Right atrium auricular region (tissue), 2 donors: ENCODE data around the gene PCDH7. TPM values are rescaled to one million over a fixed set of nuclear protein-coding genes. Genes with fewer than 3 reads are reported as not detected.

Source experiments
- DNase-seq: peaks from one replicate; pipeline ENCODE4 v3.0.0-alpha.2; 2019; ENCODE audit warnings: low spot score
- H3K27ac ChIP-seq, 2 donors: fragments of 200-600 bp; sonication (generic); 1 replicate in 1 of 2; 2 replicates in 1 of 2; pipeline ENCODE4 v1.5.1; 2016 to 2019
- H3K27me3 ChIP-seq, 2 donors: fragments of 200-600 bp; sonication (generic); one replicate each; pipeline versions ENCODE4 v1.5.1 to v1.6.0; 2017 to 2019
- H3K36me3 ChIP-seq: fragments of 200-600 bp; sonication (generic); one replicate; pipeline ENCODE4 v1.5.1; 2016
- H3K4me1 ChIP-seq, 2 donors: fragments of 200-600 bp; sonication (generic); one replicate each; pipeline versions ENCODE4 v1.5.1 to v1.6.0; 2017 to 2019
- H3K4me3 ChIP-seq, 2 donors: fragments of 200-600 bp; sonication (generic); 1 replicate in 1 of 2; 2 replicates in 1 of 2; pipeline ENCODE4 v1.5.1; 2017 to 2019; ENCODE audit warnings: mild to moderate bottlenecking in 1 of 2, moderate library complexity in 1 of 2
- H3K9me3 ChIP-seq, 2 donors: fragments of 200-600 bp; sonication (generic); one replicate each; pipeline ENCODE4 v1.5.1; 2019
- total RNA-seq, 2 donors: library from RNA; depleted of rRNA; stranded (reverse); fragments of >200 nt; gene quantifications; one replicate each; pipeline ENCODE4 v1.1.0, GENCODE V29; 2016
- TF ChIP-seq, protein P1 (sequence below), 2 donors: fragments of 200-600 bp; sonication (generic); IDR thresholded peaks; one replicate each; pipeline ENCODE4 v1.5.1; 2019; ENCODE audit warnings: antibody characterized with exemption in 2 of 2

Gene PCDH7
- total RNA-seq, 2 donors from 2014 or later = 6.6 to 16.8 TPM

DNA sequence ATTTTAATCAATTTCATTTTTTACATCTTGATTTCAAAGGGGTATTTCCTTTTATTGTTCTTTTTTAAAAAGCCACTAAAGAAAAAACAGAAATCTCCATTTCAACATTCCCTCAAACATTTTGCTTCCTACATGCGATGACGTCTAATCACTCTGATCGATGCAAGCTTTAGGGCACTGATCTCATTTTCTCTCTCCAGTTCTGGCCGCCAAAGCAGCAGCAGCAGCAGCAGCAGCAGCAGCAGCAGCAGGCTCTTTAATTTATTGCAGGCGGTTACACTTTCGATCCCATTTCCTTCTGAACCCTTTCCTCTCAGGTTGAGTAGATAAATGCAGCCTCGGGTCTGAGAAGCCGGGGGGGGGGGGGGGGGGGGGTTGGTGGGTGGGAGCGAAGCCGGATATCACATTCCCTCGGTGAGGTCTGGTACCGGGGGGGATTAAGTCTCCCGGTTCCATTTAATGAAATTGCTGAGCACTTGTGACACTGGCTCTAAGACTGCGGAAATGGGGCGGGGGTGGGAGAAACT is 3.4 kb upstream of the PCDH7 start:
- TF ChIP-seq, protein P1, sequence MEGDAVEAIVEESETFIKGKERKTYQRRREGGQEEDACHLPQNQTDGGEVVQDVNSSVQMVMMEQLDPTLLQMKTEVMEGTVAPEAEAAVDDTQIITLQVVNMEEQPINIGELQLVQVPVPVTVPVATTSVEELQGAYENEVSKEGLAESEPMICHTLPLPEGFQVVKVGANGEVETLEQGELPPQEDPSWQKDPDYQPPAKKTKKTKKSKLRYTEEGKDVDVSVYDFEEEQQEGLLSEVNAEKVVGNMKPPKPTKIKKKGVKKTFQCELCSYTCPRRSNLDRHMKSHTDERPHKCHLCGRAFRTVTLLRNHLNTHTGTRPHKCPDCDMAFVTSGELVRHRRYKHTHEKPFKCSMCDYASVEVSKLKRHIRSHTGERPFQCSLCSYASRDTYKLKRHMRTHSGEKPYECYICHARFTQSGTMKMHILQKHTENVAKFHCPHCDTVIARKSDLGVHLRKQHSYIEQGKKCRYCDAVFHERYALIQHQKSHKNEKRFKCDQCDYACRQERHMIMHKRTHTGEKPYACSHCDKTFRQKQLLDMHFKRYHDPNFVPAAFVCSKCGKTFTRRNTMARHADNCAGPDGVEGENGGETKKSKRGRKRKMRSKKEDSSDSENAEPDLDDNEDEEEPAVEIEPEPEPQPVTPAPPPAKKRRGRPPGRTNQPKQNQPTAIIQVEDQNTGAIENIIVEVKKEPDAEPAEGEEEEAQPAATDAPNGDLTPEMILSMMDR (IDR thresholded peaks at IDR 0.05) = no peak
- no peaks in the 10 kb centered on the region for H3K36me3 ChIP-seq
- H3K4me1 ChIP-seq = peaks cover 0 to 44% of the 10 kb centered on the region in 2 donors
- peaks cover 7 to 8% of the 10 kb centered on the region in 2 donors for H3K27me3 ChIP-seq
- peak overlapping the region; percentile 30 to 53 for H3K4me3 ChIP-seq
- no peak overlapping the region for H3K27ac ChIP-seq
- DNase-seq = no peak
- H3K9me3 ChIP-seq = no peaks in the 10 kb centered on the region

DNA sequence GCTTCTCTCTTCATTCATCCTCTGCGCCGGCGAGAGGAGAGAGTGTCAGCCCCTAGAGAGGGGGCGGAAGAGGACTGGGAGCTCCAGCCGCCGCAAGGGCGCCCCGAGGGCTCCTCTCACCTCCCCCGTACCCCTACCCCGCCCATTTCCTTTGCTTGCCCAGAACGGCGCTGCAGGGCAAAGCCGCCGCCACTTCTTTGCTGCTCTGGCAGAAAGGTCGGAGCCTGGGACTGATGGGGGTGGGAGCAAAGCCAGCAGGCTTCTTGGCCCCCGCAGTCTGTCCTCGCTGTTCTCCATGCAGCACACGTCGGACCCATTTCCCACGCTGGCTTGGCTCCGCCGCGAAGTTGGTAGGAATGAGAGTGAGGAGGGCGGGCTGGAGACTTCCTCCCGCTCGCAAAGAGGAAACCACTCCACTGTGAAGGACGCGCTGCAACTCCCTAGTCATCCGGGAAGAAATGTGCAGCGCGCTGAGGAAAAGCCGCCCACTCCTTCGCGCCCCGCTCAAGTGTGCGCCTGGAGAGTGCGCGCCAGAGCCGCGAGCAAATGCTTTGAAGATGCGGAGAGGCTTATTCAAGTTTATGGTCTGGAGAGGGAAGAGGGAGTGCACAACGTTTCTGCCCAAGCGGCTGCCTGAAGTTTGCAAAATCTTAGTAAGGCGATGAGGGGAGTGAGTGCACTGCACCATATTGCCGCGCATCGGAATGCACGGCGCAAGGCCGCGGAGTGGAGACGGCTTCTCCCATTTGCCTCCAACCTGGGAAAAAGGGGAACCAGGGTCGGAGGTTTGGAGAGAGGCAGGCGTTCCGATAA is 2.8 kb upstream of the PCDH7 start:
- peak overlapping the region; percentile 30 to 53 for H3K4me3 ChIP-seq
- TF ChIP-seq, protein P1 (IDR thresholded peaks at IDR 0.05) = no peak
- H3K4me1 ChIP-seq = peaks cover 0 to 44% of the 10 kb centered on the region in 2 donors
- DNase-seq = no peak
- H3K36me3 ChIP-seq = no peaks in the 10 kb centered on the region
- H3K27ac ChIP-seq = no peak overlapping the region
- peaks cover 8 to 12% of the 10 kb centered on the region in 2 donors for H3K27me3 ChIP-seq
- H3K9me3 ChIP-seq = no peaks in the 10 kb centered on the region

DNA sequence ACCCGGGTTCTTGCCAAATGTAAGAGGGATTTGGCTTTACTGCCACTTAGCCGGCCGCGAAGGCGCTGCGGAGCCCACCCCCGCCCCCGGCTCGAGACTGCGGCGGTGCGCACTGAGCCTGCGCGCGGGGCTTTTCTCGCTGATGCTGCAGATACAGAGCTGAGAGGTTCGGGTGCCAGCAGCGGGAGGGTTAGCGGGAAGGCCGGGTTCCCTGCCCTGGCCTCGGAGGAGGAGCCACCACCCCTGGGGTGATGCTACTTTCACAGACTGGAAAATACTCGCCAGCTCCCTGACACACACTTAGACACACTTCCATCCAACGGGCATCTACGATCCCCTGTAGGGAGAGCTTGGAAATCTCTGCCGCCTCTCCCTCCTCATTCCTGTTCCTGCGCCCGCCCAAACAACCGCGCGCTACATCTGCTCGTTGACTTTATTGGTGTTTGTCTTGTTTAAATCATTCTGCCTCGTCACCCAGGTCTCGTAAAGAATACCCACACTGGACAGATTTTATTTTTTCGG is 2.1 kb upstream of the PCDH7 start:
- H3K27me3 ChIP-seq = peaks cover 8 to 18% of the 10 kb centered on the region in 2 donors
- H3K27ac ChIP-seq = no peak overlapping the region
- DNase-seq = no peak
- no peaks in the 10 kb centered on the region for H3K9me3 ChIP-seq
- TF ChIP-seq, protein P1 (IDR thresholded peaks at IDR 0.05) = no peak
- peaks cover 0 to 44% of the 10 kb centered on the region in 2 donors for H3K4me1 ChIP-seq
- peak overlapping the region; percentile 30 to 53 for H3K4me3 ChIP-seq
- H3K36me3 ChIP-seq = no peaks in the 10 kb centered on the region

DNA sequence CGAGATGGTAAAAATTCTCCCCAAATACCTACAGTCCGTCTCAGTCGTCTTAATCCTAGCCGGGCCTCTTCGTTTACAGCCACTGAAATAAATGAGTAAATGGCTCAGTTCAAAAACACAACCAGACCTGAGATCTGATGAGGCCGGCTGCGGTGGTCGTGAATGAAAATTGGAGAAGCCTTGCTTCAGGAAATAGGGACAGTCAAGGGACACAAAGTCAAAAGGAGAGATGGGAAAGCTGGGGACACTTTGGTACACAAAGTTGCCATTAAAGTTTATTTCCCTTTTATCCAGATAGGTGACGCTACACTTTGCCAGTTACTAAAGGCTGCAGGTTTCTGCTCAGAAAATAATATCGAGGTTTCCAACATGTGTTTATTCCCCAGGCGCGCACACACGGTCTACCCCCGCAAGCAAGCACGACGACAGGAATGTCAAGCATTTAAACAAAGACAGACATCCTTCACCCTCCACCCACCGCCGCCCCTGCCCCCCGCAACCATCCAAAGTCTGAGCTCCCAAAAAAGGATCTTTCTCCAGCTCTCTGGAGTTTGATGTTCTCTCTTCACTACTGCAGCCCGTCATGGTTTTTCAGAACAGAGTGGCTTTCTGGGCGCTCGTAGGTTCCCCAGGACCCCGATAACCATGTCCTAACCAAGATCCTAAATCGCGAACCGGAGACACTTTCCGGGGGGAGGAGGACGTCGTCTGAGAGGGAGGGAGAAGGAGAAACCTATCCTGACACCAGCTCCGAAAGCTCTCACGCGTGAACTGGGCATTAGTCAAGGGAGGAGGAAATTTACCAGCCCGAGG is 1.3 kb upstream of the PCDH7 start:
- Histone ChIP-seq H3K27ac (peak overlapping the region; percentile 14 to 54), H3K4me3 (peak overlapping the region; percentile 34 to 53), H3K4me1 (peaks cover 0 to 44% of the 10 kb centered on the region in 2 donors), H3K27me3 (peaks cover 8 to 20% of the 10 kb centered on the region in 2 donors), H3K9me3 (no peaks in the 10 kb centered on the region), H3K36me3 (no peaks in the 10 kb centered on the region)
- DNase-seq = no peak
- TF ChIP-seq, protein P1 (IDR thresholded peaks at IDR 0.05) = peak in 1 of 2 donors; percentile 16

DNA sequence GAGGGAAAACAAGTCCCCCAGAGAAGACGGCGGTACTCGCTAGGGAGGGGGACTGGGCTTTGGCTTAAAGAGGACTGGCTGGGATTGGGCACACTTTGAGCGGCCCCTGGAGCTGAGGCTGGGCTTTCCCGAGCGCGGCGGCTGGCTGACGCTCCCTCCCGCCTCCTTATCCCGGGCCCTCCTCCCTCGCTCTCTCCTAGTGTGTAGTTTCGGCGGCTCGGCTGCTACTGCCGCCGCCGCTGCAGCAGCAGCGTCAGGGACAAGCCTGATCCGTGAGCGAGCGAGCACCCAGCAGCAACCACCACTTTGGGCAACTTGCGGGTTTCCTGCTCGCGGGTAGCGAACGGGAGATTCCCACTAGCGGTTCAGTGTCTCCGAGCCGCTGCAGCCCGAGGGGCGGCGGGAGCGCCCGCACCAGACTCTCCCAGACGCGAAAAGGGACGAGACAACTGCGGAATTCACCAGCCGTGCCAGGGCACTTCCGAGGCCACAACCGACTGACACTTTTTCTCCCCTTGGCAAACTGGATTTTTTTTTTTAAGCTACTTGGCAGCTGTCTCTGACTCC is 632 bp upstream of the PCDH7 start:
- peaks cover 8 to 20% of the 10 kb centered on the region in 2 donors for H3K27me3 ChIP-seq
- no peak for DNase-seq
- H3K4me3 ChIP-seq = peak overlapping the region; percentile 34 to 53
- no peaks in the 10 kb centered on the region for H3K9me3 ChIP-seq
- H3K4me1 ChIP-seq = peaks cover 0 to 44% of the 10 kb centered on the region in 2 donors
- no peaks in the 10 kb centered on the region for H3K36me3 ChIP-seq
- TF ChIP-seq, protein P1 (IDR thresholded peaks at IDR 0.05) = no peak
- peak overlapping the region; percentile 14 to 54 for H3K27ac ChIP-seq
